C4-2B (cell line): ENCODE measurements around the gene VWF.
"Not testable (repeated sequence)": the region's sequence is repeated elsewhere in the genome, so short reads cannot be mapped to it uniquely, and the experiment has no call there.

Experiments
- CTCF ChIP-seq: fragments of 450-650 bp; conservative IDR thresholded peaks from 2 replicates; pipeline ENCODE4 v1.5.1; 2017; ENCODE audit warnings: mild to moderate bottlenecking
- ZFX ChIP-seq: fragments of 450-650 bp; IDR thresholded peaks from 2 replicates; pipeline ENCODE4 v1.6.1; 2017

DNA sequence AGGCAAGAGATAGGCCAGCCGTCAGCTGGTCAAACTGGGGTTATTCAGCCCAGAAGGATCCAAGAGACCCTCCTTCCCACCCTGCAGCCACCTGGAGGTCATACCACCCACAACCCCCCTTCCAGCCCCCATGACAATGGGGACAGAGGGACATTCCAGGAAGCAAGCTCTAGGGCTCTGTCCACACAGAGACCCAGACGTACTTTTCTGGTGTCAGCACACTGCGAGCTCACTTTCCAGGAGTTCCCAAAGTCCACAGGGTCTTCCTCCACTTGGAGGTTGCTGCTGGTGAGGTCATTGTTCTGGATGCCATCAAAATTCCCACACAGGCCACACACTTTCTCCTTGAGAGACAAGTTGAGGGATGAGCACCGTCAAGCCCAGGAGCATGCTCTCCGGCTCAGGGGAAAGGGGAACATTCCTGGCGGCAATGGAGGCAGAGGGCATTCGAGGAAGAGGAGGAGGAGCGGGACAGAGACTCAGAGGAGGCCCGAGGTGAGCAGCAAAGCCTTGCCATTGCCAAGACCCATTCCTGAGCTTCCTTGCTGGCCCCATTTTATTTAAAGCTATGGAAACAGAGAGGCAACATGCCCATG, 98.7 kb downstream of the VWF start:
- not testable (repeated sequence) for TF ChIP-seq CTCF, ZFX
